Endothelial cell of umbilical vein (primary cell): ENCODE results near the gene TNKS2.

Source experiments
- EZH2 ChIP-seq: IDR thresholded peaks from 2 replicates; pipeline ENCODE4 v1.6.1; 2012; ENCODE audit warnings: borderline replicate concordance, low read depth, mild to moderate bottlenecking, moderate library complexity, low read length, inconsistent platforms; ENCODE audit not compliant: severe bottlenecking
- JUN ChIP-seq: IDR thresholded peaks from 2 replicates; pipeline ENCODE4 v1.6.1; 2011; ENCODE audit warnings: borderline replicate concordance, low read depth; ENCODE audit not compliant: insufficient read length, insufficient read depth
- MAX ChIP-seq: IDR thresholded peaks from 2 replicates; pipeline ENCODE4 v1.6.1; 2011; ENCODE audit not compliant: insufficient read depth, insufficient read length
- POLR2A ChIP-seq: IDR thresholded peaks from 2 replicates; pipeline ENCODE4 v1.6.1; 2012; ENCODE audit warnings: low read depth, mild to moderate bottlenecking, control low read depth, low read length
- TF ChIP-seq, protein P1 (sequence below), 2 donors: IDR thresholded peaks; 1 replicate in 1 of 2; 2 replicates in 1 of 2; pipeline ENCODE4 v1.5.1; 2011; ENCODE audit warnings: low read length in 2 of 2, mild to moderate bottlenecking in 2 of 2, moderate library complexity in 2 of 2, control low read depth in 1 of 2, inconsistent platforms in 1 of 2, low read depth in 1 of 2; ENCODE audit not compliant: insufficient read depth in 1 of 2; ENCODE audit errors: extremely low read depth in 1 of 2

DNA sequence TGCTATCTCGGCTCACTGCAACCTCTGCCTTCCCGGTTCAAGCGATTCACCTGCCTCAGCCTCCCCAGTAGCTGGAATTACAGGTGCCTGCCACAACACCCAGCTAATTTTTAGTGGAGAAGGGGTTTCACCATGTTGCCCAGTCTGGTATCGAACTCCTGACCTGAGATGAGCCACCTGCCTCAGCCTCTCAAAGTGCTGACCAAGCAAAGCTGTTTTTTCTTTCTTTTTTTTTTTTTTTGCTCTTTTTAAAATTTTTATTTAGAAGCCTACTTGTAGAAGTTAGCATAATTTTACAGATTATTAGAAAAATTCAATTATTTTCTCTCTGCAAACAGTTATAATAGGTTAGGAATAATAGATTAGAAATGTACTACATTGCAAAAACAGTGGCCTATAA lies 112.2 kb downstream of the TNKS2 start:
- TF ChIP-seq EZH2, result no peak
- TF ChIP-seq, protein P1, sequence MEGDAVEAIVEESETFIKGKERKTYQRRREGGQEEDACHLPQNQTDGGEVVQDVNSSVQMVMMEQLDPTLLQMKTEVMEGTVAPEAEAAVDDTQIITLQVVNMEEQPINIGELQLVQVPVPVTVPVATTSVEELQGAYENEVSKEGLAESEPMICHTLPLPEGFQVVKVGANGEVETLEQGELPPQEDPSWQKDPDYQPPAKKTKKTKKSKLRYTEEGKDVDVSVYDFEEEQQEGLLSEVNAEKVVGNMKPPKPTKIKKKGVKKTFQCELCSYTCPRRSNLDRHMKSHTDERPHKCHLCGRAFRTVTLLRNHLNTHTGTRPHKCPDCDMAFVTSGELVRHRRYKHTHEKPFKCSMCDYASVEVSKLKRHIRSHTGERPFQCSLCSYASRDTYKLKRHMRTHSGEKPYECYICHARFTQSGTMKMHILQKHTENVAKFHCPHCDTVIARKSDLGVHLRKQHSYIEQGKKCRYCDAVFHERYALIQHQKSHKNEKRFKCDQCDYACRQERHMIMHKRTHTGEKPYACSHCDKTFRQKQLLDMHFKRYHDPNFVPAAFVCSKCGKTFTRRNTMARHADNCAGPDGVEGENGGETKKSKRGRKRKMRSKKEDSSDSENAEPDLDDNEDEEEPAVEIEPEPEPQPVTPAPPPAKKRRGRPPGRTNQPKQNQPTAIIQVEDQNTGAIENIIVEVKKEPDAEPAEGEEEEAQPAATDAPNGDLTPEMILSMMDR (IDR thresholded peaks at IDR 0.05; ENCODE audit: extremely low read depth in 1 of 2, insufficient read depth in 1 of 2, low read depth in 1 of 2, low read length in 2 of 2), result no peak
- no peak for TF ChIP-seq POLR2A
- no peak for TF ChIP-seq MAX
- TF ChIP-seq JUN, result no peak
